ENCODE results near the gene KCNK16. TPM values are rescaled to one million over a fixed set of nuclear protein-coding genes. Genes with fewer than 3 reads are reported as not detected.
A peak's percentile ranks its signal among the peaks of the same experiment; 100 is the strongest.

Gene KCNK16
- total RNA-seq, 4 donors from 2014 or later: not detected

GRCh38 chr6:39330057-39330456 is 7.6 kb upstream of the KCNK16 start:
- WGBS, 2 donors (ENCODE audit: low coverage in 1 of 2): 72 to 100% methylated on average over 1 to 2 of the region's 3 CpGs
- Histone ChIP-seq H3K4me3 (no peak overlapping the region), H3K9me3 (no peaks in the 10 kb centered on the region), H3K36me3 (no peaks in the 10 kb centered on the region), H3K27me3 (peaks cover 28% of the 10 kb centered on the region), H3K27ac (no peak overlapping the region), H3K4me1 (peaks cover 0 to 4% (median 0%) of the 10 kb centered on the region in 3 donors)
- peak; percentile 63 for ATAC-seq
- TF ChIP-seq EP300 (IDR thresholded peaks at IDR 0.05) (no peak), POLR2AphosphoS5 (IDR thresholded peaks at IDR 0.05) (no peak), POLR2A (IDR thresholded peaks at IDR 0.05) (no peak)

- no peaks in the 10 kb centered on the region for H3K9me3 ChIP-seq
- H3K4me3 ChIP-seq: no peak overlapping the region
- no peak for TF ChIP-seq POLR2A (IDR thresholded peaks at IDR 0.05)
- no peak for TF ChIP-seq POLR2AphosphoS5 (IDR thresholded peaks at IDR 0.05)
- no peak for TF ChIP-seq EP300 (IDR thresholded peaks at IDR 0.05)
- TF ChIP-seq CTCF (IDR thresholded peaks at IDR 0.05): no peak
- H3K4me1 ChIP-seq: peaks cover 0 to 4% (median 0%) of the 10 kb centered on the region in 3 donors
- H3K27ac ChIP-seq: no peak overlapping the region
- WGBS, 2 donors (ENCODE audit: low coverage in 1 of 2): 93% methylated on average over 5 of the region's 12 CpGs; no CpG with 5 or more reads in 1 of the 2 donors
- no peaks in the 10 kb centered on the region for H3K36me3 ChIP-seq
- no peak for ATAC-seq
- peaks cover 28% of the 10 kb centered on the region for H3K27me3 ChIP-seq
Measured at GRCh38 chr6:39328066-39328465, 5.6 kb upstream of the KCNK16 start.

GRCh38 chr6:39327507-39327906 is 5.0 kb upstream of the KCNK16 start:
- H3K4me1 ChIP-seq: peaks cover 0 to 4% (median 0%) of the 10 kb centered on the region in 3 donors
- H3K36me3 ChIP-seq: no peaks in the 10 kb centered on the region
- no peaks in the 10 kb centered on the region for H3K9me3 ChIP-seq
- H3K4me3 ChIP-seq: no peak overlapping the region
- H3K27ac ChIP-seq: no peak overlapping the region
- H3K27me3 ChIP-seq: peaks cover 28% of the 10 kb centered on the region
- TF ChIP-seq POLR2AphosphoS5 (IDR thresholded peaks at IDR 0.05) (no peak), CTCF (IDR thresholded peaks at IDR 0.05) (no peak), POLR2A (IDR thresholded peaks at IDR 0.05) (no peak), EP300 (IDR thresholded peaks at IDR 0.05) (no peak)
- 47 to 100% methylated on average over 1 to 2 of the region's 5 CpGs for WGBS, 2 donors (ENCODE audit: low coverage in 1 of 2)
- ATAC-seq: no peak

GRCh38 chr6:39321761-39322160 is 741 bp downstream of the KCNK16 start:
- peaks cover 6% of the 10 kb centered on the region for H3K27me3 ChIP-seq
- 55 to 85% methylated on average over 4 to 5 of the region's 5 CpGs for WGBS, 2 donors (ENCODE audit: low coverage in 1 of 2)
- no peak for ATAC-seq
- H3K27ac ChIP-seq: no peak overlapping the region
- TF ChIP-seq CTCF (IDR thresholded peaks at IDR 0.05): no peak
- TF ChIP-seq EP300 (IDR thresholded peaks at IDR 0.05): no peak
- H3K36me3 ChIP-seq: no peaks in the 10 kb centered on the region
- no peaks in the 10 kb centered on the region for H3K9me3 ChIP-seq
- no peaks in the 10 kb centered on the region for H3K4me1 ChIP-seq
- no peak overlapping the region for H3K4me3 ChIP-seq

DNA sequence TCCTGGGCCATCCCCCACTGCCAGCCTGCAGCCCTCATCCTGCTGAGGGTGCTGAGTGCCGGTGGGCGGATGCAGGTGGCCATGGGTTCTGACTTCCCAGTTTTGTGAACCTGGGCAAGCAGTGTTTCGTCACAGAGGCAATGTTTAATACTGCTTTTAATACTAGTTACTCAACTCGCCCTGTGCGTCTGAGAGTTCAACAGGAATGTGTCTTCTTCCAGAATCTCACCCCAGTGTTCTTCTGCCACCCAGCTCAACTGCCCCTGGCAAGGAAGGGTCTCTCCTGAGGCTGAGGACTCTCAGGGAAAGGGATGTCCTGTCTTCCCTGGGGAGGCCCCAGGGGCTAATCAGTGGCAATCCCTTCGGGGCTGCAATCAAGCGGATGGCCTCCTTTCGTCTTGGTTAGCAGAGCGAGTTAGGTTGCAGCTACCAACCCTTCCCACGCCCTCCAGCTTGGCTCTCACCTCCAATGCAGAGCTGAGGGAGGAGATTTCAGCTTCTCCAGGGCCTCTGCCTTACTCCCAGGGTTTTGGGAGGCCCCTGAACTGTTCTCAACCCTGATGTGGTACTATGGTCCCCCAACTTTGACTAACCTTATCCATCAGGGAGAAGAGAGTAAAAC is 2.0 kb downstream of the KCNK16 start:
- no peak for ATAC-seq
- Histone ChIP-seq H3K9me3 (no peaks in the 10 kb centered on the region), H3K27me3 (peaks cover 8% of the 10 kb centered on the region), H3K4me3 (no peak overlapping the region), H3K4me1 (no peaks in the 10 kb centered on the region), H3K27ac (no peak overlapping the region), H3K36me3 (no peaks in the 10 kb centered on the region)
- 66 to 95% methylated on average over 4 to 8 of the region's 10 CpGs for WGBS, 2 donors (ENCODE audit: low coverage in 1 of 2)
- no peak for TF ChIP-seq EP300 (IDR thresholded peaks at IDR 0.05)
- TF ChIP-seq POLR2A (IDR thresholded peaks at IDR 0.05): no peak
- no peak for TF ChIP-seq CTCF (IDR thresholded peaks at IDR 0.05)
- TF ChIP-seq POLR2AphosphoS5 (IDR thresholded peaks at IDR 0.05): no peak

Data from gastroesophageal sphincter (tissue), 4 donors.